Stimulated activated CD4-positive, alpha-beta T cell treated with anti-CD3 and anti-CD28 coated beads, Interleukin-4, amount 100 ng/mL, for 48 hours (primary cell): ENCODE measurements around the gene SIGLEC15.
"Not testable (repeated sequence)": the region's sequence is repeated elsewhere in the genome, so short reads cannot be mapped to it uniquely, and the experiment has no call there.

Experiments used
- DNase-seq, 2 donors: peaks; one replicate each; pipeline ENCODE4 v3.0.0-alpha.2; 2020; ENCODE audit warnings: low read depth in 2 of 2

SIGLEC15 gene, protein sequence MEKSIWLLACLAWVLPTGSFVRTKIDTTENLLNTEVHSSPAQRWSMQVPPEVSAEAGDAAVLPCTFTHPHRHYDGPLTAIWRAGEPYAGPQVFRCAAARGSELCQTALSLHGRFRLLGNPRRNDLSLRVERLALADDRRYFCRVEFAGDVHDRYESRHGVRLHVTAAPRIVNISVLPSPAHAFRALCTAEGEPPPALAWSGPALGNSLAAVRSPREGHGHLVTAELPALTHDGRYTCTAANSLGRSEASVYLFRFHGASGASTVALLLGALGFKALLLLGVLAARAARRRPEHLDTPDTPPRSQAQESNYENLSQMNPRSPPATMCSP

DNA sequence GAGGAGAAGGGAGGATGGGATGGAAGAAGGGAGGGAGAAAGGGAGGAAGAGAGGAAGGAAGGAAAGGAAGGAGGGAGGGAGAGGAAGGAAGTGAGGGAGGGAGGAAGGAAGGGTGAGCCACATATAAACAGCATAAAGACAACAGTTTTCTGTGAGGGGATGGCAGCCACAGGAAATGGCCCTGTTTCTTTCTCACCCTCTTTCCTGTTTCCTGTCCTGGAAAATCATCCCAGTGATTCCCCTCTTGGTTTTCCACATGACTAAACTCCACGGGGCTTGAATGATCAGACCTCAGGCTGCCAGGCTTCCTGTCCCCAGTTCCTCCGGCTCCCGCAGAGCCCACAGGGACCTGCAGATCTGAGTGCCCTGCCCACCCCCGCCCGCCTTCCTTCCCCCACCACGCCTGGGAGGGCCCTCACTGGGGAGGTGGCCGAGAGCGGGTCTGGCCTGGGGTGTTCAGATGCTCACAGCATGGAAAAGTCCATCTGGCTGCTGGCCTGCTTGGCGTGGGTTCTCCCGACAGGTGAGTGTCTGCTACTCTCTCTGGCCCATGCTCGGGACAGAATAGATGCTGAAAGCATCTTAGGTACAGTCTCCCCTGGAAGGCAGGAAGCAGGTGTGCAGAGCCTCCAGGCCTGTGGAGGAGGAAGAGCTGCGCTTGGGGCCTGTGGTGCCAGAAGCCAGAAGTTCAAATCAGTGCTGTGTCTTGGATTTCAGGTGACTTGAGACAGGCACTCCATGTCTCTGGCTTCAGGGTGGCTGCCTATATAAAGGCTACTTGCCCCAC, at the start of gene SIGLEC15:
TSS of gene SIGLEC15 (plus strand) at position 418 of the 787 bp plus-strand sequence. CDS start at position 472, 54 bp downstream.
- DNase-seq: no peak

DNA sequence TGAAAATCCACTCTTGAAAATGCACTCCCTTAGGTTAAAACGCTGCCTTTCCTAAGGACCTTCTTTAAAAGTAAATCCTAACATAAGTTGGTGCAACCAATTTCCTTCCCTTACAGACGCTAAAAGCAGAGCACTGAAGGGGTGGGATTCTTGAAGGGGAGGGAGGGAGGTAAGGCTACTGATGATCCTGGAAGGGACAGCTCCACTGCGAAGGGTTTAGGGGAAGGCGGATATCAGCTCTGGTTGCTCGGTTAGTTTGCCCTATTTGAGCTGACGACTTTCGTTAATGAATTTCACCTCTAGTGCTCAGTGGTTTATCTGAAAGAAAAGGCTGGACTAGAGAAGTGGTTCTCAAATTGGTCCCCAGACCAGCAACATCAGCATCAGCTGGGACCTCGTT, 49.7 kb upstream of the SIGLEC15 start:
- DNase-seq: no peak

DNA sequence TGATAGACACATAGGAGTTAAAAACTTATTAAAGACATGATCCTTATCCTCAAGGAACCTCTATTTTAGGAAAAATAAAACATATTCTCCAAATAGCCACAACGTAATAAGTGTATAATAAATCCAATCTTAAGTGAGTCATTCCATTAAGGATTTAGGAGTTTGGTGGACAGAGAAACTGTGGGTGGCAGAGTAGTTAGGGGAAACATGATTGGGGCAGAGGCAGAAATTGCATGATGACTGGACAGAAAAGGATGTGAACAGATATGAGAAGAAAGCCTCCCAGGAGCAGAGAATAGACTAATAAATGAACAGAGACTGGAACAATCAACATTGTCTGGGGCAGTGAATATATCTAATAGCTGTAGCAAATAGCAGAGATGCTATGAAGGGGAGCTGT, 48.1 kb upstream of the SIGLEC15 start:
- no peak for DNase-seq

DNA sequence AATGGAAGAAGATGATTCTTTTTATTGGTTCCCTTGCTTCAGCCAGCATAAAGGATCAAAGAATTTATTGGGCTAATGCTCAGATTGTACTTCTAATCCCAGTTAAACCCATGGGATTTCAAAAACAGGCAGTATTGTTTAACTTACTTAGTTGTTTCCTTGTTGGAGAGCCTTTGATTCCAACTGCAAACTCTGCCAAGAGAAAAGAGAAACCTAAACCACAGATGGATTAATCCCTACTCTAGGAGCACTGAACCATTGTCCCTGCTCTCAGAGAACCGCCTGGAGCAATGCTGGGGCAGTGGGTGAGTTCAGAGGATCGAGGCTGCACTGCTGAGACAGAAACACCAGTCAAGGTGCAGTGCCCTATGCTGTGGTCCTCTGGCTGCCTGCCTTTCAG, 44.9 kb upstream of the SIGLEC15 start:
- no peak for DNase-seq

DNA sequence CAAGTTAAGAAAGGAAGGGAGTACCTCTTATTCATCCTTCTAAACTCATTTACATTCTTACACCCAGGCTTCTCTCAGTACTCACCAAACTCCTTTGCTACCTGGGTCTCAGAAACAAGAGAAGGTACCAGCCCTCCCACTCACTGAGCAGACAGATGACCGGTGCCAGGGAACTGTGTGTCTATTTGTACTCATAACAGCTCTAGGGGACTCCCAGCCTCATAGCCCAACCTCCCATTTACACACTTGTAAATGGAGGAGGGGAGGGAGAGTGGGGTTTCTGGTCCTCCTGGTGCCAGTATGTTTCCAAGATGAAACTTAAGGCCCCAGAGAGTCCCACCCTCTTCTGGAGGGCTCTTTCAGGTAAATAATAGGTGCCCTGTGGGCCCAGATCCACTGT, 42.8 kb upstream of the SIGLEC15 start:
- DNase-seq: no peak

DNA sequence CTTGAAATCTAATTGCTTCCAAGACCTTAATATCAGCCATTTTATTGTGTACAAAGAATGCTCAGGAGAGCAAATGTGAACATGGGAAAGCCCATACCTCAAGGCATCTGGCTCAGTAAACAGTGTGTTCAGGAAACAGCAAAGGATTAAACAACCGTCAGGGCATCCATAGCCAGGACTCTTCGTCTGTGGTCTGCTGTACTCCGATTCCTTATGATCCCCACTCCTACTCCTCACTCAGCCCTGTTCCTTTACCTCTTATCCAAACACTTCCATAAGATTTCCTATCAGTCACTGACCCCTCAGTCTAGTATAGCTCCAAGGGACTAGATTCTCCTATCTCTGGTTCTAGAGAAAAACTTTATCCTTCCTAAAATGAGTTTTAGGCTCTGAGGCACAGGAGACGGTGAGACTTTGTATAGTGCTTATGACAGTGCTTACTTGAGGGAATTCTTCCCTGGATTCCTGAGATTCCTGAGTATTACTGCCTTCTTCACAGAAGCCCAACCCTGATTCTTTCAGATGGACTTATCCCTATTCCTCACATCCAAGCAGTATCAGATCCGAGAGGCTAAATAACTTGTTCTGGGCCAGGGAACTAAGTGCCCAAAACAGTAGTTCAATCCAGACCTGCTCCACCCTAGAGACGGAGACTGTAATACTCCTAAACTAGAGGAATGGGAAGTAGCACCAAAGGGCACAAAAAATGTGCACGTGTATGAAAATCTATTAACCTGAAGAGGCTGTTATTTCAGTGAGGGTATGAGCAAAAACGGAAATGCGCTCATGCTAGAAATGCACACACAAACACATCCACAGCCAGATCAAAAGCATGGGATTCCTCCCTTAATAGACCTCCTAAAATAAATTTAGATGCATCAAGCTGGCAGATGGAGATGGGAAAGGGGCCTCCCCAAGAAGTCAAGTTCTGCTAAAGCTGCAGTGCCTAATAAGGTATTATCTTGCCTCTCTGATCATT, 42.1 kb upstream of the SIGLEC15 start:
- DNase-seq: no peak

DNA sequence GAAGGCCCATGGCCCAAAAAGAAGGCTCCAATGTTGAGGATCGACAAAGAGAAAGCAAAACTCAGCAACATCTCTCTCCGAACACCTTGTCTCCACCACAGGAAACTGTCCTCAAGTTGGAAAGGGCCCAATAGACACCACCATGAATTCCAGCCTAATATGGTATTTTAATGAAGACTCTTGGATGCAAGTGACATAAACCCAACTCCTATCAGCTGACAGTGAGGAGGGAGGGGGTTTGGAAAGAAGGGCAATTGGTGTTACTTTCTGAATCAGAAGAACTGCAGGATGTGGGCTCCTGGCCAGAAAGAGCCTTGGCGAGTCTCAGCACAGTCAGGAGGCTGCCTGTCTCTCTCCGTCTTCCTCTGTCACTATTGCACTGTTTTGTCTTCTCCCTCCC, 40.3 kb upstream of the SIGLEC15 start:
- DNase-seq: no peak

DNA sequence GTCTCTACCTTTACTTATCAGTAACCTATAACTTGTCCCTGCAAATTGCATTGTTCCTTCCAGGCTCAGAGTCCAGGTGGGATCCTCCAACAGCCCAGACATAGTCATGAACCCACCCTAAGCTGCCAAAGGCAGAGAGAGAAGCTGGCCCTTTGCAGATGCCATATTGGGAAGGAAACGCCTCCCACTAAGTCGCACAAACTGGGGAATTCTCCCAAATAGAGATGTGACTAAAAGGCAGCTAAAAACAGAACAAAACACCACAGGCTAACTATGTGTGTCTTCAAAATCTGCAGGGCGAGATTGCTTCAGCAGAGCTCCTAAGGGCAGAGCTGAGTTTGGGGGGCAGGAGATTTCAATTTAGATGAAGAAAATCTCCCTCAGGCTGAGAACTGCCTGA, 38.5 kb upstream of the SIGLEC15 start:
- no peak for DNase-seq

DNA sequence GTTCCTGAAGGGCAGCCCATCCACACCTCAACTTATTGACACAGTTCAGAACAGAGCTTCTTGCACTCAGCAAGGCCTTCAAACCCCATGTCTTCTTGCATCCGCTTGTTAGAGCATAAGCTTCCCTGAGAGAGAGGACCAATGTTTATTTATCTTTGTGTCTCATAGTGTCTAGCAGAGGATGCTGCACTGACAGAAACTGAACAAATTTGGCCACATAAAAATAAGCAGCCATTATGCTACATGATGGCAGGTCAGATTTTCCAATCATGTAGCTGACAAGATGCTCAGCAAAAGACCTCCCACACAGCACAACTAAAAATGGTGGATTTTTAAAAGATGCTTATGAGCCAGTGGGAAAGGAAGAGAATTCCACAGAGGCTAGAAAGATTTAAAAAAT, 38.1 kb upstream of the SIGLEC15 start:
- DNase-seq: no peak

DNA sequence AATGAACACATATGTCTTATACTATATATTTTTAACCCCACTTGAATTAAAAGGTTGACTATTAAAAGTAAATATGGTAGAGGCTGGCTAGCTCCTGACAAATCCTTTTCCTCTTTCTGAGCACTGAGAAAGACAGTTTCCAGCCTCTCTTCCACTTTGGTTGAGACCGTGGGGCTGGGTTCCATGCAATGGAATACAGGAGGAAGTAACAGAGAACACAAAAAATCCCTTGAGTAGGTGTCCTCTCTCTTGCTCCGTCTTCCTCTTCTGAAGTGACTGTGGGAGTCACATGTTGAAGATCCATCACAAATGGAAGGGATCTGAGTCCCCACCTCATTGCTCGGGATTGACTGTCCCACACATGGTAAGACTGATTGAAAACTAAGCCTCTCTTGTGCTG, 36.6 kb upstream of the SIGLEC15 start:
- no peak for DNase-seq

DNA sequence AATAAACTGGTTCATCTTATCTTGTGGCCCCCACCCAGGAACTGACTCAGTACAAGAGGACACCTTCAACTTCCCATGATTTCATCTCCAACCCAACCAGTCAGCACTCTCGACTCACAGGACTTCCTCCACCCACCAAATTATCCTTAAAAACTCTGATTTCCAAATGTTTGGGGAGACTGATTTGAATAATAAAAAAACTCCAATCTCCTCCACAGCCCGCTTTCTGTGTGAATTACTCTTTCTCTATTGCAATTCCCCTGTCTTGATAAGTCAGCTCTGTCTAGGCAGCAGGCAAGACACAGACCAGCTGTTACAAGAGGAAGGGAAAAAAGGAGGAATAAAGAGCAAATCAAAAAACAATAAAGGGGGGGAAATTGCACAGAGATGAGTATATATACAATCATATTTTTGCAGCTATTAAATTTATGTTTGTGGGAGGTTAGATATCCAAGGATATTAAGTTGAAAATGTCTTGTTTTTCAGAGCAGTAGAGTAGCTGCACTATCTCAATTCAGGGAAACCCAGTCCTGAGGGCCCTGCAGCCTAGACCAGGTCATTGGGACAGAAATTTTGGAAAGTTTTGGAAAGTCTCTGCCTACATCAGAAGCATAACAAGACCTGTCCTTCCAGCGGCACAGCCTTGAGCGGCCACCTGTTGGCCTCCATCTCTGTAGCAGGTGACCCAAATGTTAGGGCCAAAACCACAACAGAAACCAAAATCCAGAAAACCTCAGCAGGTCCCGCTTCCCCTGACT, 32.8 kb upstream of the SIGLEC15 start:
- DNase-seq: no peak

DNA sequence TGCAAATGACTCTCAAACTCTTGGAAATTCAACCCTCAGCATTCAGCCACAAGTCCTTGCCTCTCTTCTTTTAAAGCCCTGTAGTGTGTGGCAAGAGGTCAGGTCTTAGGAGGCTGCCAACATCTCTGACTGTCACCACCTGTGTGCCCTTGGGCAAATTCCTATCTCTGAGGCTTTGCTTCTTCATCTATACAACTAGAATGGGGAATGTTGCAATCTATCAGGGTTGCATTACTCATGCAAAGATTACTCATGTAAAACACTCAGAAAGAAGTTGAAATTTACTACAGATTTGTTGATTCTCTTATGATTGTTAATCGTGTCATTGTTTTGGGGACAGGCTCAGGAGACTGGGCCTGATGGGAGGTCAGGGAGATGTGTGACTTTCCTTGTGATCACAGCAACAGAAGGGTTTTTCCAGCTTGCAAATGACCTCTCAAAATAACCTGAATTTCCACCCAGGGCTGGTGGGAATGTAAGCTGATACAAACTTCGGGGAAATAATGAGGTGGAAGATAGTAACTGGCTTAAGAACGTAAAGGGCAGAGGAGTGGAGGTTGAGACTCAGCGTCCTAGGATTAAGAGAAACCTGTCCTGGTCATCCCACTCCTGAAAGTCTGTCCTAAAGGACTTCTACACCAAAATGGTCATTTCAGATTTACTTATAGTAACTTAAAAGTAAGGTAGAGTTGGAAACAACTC, 32.1 kb upstream of the SIGLEC15 start:
- no peak for DNase-seq

DNA sequence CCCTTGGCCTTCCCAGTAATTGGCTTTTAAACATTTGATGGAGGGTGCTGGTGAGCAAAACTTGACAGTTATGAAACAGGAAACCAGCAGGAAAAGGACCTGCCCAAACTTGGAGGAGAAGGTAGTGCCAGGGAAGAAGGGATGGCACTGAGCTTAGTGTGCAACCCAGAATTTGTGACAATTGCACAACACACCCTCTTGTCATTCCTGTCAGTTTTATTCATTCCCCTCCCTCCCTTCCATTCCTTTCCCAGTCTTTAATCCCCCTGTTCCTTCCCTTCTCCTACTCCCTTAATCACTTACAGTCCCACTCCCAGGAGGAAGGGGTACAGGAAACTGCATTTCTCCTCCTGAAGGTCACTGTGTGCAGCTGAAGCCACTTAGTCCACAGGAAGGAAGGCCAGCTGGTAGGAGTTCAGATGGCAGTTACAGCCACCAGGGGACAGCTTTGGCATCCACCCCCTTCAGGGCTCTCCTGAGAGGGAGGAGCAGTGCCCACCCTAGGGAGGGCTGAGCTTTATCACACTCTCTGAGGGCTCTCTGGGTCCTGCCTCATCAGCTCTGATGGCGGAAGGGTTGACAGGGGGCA, 24.0 kb upstream of the SIGLEC15 start:
- DNase-seq: no peak

DNA sequence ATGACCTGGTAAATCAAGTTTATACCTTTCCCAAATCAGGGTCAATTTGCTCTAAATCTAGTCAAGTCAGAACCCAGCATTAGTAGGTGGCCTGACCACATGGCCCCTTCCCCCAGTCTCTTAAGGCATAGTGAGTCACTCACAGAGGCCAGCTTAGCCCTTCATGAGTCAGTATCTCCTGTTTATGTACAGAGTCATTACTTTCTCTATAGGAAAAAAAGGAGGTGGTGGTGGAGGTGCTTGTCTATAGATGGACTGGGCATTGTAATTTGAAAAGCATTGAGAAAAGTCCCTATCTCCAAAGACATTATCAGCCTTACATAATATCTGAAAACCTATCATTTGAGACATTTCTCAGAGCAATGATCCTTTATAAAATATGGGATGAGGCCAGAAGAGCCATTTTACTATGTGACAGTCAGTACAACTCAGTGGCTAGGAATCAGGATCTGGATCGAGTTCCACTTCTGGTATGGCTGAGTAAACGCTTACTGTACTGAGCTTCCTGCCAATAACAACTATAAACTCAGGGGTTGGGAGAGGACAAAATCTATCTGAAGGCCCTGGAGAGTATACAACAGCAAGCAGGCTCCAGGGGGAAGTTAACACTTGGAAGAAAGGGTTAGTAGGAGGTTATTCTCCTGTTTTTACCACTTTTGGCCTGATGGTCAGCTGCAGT, 22.5 kb upstream of the SIGLEC15 start:
- DNase-seq: no peak

DNA sequence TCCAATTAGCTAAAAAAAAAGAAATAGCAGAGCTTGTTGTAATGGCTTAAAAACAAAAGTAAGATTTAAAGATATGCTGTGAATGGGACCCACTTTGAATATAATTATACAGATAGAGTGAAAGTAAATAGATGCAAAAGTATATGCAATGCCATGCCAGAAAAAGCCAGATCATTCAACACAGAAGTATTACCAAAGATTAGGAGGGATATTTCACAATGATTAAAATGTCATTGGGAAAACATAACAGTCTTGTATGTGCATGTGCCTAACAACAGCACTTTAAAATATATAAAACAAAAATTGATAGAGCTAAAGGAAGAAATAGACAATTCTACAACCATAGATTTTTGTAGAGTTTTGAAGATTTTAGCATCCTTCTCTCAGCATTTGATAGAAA, 19.9 kb upstream of the SIGLEC15 start:
- no peak for DNase-seq

DNA sequence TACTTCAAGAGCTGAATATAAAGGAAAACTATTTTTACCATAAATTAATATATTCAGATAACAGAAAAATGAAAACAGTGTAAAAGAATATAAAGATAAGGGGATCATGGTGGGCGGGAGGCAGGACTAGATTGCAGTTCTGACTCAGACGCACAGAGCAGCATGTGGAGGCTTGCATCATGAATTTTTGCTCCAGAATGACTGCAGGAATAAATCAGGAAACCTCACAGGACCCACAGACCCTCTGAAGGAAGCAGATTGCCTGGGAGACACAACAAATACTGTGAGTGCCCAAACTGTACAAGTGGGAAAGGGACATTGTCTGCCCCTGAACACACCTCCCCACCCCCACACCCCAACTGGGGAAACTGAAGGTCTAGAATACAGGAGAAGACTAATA, 19.2 kb upstream of the SIGLEC15 start:
- DNase-seq: no peak

DNA sequence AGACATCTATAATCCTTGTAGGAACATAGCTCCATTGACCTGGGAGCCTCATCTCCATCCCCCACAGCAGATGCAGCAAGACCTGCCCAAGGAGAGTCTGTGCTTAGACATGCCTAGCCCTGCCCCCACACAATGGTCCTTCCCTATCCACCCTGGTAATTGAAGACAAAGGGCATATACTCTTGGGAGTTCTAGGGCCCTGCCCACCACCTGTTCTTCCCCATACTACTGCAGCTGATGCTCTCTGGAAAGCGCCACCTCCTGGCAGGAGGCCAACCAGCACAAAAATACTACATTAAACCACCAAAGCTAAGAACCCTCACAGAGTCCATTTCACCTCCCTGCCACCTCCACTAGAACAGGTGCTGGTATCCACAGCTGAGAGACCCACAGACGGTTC, 18.3 kb upstream of the SIGLEC15 start:
- DNase-seq: peak in 1 of 2 donors; percentile 27

DNA sequence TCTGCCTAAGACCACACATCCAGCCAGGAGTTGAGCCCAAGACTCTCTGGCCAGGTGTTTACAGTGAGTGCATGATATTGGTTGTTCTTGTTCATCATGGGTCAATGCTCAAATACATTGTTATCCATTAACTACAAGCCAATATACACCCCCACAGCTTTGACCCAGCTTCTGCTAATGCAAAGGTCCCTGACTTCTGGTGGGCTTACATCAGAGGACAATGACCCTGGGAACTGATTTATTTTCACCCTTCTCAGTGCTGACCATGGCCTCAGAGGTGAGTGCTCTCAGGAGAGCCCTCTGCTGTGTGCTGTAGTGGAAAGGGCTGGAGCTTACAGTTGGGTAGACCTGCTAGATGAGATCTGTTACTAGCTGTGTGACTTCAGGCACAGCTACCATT, 10.7 kb upstream of the SIGLEC15 start:
- DNase-seq: not testable (repeated sequence)

DNA sequence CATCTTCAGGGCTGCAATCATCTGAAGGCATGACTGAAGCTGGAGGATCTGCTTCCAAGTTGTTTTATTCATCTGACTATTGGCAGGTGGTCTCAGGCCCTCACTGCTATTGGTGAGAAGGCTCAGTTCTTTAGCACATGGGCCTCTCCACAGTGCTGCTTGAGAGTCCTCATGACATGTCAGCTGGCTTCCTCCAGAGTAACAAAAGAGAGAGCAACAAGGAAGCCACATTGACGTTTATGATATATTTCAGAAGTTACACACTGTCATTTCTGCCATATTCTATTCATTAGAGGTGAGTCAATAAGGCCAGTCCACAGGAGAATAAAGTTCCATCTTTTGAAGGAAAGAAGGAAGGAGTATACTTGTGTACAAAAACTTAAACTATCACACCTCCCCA, 7.9 kb upstream of the SIGLEC15 start:
- DNase-seq: no peak

DNA sequence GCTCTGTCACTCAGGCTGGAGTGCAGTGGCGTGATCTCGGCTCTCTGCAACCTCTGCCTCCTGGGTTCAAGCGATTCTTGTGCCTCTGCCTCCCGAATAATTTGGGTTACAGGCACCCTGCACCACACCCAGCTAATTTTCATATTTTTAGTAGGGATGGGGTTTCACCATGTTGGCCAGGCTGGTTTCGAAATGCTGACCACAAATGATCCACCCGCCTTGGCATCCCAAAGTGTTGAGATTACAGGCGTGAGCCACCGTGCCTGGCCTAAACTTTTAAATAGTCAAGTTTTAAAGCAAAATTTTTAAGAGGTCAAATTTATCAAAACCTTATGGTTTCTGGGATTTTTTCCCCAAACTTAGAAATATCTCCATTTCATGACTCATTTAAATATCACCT, 6.7 kb upstream of the SIGLEC15 start:
- DNase-seq: not testable (repeated sequence)
